Activated T-helper 2 cell treated with anti-CD3 and anti-CD28 coated beads, Interferon-gamma antibody, Interleukin-2, Interleukin-4, amounts not matched to agents 10 μg/mL and 5 μg/mL and 100 μg/mL, durations not matched to agents 14 hours and 24 hours and 36 hours (primary cell): ENCODE measurements around the gene CIAPIN1. TPM values are rescaled to one million over a fixed set of nuclear protein-coding genes. Genes with fewer than 3 reads are reported as not detected.
A peak's percentile ranks its signal among the peaks of the same experiment; 100 is the strongest.

Experiments used
- DNase-seq: peaks from one replicate; pipeline ENCODE4 v3.0.0; 2021; ENCODE audit warnings: low spot score
- H3K27ac Mint-ChIP-seq: one replicate; pipeline ENCODE4 v1.8.0; 2021; ENCODE audit warnings: mixed read lengths
- H3K27me3 Mint-ChIP-seq: one replicate; pipeline ENCODE4 v1.8.0; 2021; ENCODE audit warnings: low read depth, mixed read lengths
- H3K36me3 Mint-ChIP-seq: one replicate; pipeline ENCODE4 v1.8.0; 2021; ENCODE audit warnings: low read depth, mixed read lengths
- H3K4me1 Mint-ChIP-seq: one replicate; pipeline ENCODE4 v1.8.0; 2021; ENCODE audit warnings: low read depth, mixed read lengths
- H3K4me3 Mint-ChIP-seq: one replicate; pipeline ENCODE4 v1.8.0; 2021; ENCODE audit warnings: low read depth, mild to moderate bottlenecking, moderate library complexity, mixed read lengths
- H3K9me3 Mint-ChIP-seq: one replicate; pipeline ENCODE4 v1.8.0; 2021; ENCODE audit warnings: mixed read lengths
- intact Hi-C: fragments of 100-400 bp; cut with micrococcal nuclease; formaldehyde crosslinking; loops from one replicate; pipeline ENCODE4 v1.15.1; 2023
- total RNA-seq: library from RNA; stranded (reverse); gene quantifications from 2 replicates; pipeline ENCODE4 v1.2.3, GENCODE V29; 2022

The CIAPIN1 gene
- total RNA-seq: 66.8 and 73.1 TPM in 2 replicates

DNA sequence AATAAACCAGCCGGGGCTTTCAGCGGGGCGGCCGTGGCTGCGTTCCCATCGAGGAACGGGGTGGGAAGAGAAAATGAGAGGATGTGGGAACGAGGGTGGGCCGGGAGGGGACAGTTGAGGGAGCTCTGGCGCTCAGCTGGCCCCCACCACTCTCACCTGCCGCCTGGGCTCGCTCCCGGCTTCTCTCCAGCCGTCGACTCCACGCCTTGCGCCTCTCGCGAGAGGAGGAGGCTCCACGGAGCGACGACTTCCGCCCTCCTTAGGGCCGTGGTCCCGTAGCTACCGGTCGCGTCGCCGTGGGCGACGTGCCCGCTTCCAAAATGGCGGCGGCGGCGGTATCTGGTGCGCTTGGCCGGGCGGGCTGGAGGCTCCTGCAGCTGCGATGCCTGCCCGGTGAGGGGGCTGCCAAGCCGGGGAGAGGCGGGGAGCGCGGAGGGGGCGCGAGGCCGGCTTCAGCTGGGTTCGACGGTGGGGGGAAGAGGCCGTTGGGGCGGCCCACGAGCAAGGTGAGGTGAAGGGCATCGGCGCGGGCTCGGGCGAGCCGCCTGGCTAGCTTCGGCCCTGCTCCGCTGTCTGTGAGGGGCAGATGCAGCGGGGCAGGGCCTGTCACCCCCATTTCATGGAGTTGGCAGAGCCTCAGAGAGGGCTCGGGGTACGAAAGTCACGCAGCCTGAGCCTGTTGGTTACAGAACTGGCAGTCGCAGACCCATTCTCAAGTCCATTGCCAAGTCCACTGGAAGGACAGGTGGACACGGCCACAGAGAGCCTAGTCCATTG is at the start of gene CIAPIN1, which contains the start of gene COQ9:
CIAPIN1 (minus strand) TSS at position 200 of the 777 bp plus-strand sequence. CDS start 6,457 bp downstream, outside the sequence.
COQ9 (plus strand) TSS at position 294 of the 777 bp plus-strand sequence; CDS start at position 321, 27 bp downstream.
- Mint-ChIP-seq H3K4me3 (peak within 1 kb of the TSS; percentile 93), H3K36me3 (peaks cover 23% of the 10 kb centered on the region), H3K27me3 (no peaks in the 10 kb centered on the region), H3K4me1 (peaks cover 26% of the 10 kb centered on the region), H3K9me3 (no peaks in the 10 kb centered on the region), H3K27ac (peak within 1 kb of the TSS; percentile 87)
- intact Hi-C loops: loop anchor here (1.0 kb wide), 2 partner anchors 15 to 147 kb away; partner anchors contain the start of gene POLR2C
- peak; percentile 87 for DNase-seq

DNA sequence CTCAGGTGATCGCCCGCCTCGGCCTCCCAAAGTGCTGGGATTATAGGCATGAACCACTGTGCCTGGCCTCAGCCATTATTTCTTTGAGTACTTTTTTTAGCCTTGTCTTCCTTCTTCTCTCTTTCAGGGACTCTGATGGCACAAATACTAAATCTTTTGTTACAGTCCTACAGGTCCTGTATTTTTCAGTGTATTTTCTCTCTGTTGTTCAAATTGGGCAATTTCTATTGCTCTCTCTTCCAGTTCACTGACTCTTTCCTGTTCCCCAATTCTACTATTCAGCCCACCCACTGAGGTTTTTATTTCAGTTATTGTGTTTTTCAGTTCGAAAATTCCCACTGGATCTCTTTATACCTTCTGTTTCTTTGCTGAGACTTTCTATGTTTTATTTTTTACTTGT is 46.6 kb upstream of the CIAPIN1 start:
- H3K27ac Mint-ChIP-seq: no peak overlapping the region
- H3K27me3 Mint-ChIP-seq: peaks cover 12% of the 10 kb centered on the region
- no peak for DNase-seq
- H3K9me3 Mint-ChIP-seq: no peaks in the 10 kb centered on the region
- H3K4me1 Mint-ChIP-seq: no peaks in the 10 kb centered on the region
- intact Hi-C loops: no loop called here
- H3K4me3 Mint-ChIP-seq: no peak overlapping the region
- H3K36me3 Mint-ChIP-seq: no peaks in the 10 kb centered on the region

DNA sequence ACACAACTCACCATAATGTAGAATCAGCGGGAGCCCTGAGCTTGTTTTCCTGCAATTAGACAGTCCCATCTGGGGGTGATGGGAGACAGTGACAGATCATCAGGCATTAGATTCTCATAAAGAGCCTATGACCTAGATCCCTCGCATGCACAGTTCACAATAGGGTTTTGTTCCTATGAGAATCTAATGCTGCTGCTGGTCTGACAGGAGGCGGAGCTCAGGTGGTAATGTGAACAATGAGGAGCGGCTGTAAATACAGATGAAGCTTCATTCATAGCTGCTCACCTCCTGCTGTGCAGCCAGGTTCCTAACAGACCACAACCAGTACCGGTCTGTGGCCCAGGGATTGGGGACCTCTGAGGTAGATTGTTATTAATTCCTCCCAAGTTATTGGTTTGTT is 42.0 kb upstream of the CIAPIN1 start:
- intact Hi-C loops: no loop called here
- no peak for DNase-seq
- Mint-ChIP-seq H3K27me3 (peaks cover 16% of the 10 kb centered on the region), H3K9me3 (no peaks in the 10 kb centered on the region), H3K4me1 (peaks cover 8% of the 10 kb centered on the region), H3K4me3 (no peak overlapping the region), H3K36me3 (no peaks in the 10 kb centered on the region), H3K27ac (no peak overlapping the region)

DNA sequence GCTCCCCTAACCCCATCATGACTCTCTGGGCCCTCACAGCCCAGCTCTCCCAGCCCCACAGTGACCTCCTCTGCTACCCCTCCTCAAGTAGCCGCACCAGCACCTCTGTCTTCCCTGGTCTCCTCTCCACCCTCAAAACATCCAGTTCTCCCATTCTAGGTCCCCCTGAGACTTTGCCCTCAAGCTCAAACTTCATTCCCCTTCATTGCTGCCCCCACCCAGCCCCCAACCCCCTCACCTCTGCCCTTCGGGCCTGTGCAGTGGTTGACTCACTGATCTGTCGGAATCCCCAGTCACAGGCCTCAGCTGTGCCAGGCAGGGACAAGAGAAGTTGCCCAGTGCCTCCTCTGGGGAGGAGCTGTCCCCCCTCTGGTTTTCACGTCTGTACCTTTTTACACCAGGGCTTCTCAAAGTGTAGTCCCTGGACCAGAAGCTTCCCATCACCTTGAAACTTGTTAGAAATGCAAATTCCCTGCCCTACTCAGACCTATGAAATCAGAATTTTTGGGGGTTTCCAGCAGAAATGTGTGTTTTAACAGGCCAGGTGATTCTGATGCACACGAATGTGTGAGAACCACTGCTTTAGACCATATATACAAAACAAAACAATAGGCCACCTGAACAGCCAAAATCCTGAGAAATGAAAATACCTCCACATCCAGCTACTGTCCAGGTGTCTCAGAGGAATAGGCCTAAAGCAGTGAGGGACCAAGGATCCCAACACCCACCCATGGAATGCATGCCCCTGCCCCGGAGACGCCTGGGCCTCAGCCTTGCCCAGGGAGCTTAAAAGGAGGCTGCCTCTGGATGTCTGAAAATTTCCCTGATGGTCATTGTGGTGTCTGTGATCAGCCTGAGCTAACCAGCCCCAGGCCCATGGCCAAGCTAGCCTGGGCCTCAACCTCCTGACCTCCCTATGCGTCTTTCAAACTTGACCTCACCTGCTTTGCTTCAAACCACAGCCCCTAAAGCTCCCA is 40.0 kb upstream of the CIAPIN1 start:
- no peak for DNase-seq
- H3K27ac Mint-ChIP-seq: no peak overlapping the region
- intact Hi-C loops: loop anchor here (1.0 kb wide), 2 partner anchors 11 to 50 kb away; no protein-coding TSS in a partner anchor
- no peaks in the 10 kb centered on the region for H3K36me3 Mint-ChIP-seq
- peaks cover 15% of the 10 kb centered on the region for H3K27me3 Mint-ChIP-seq
- peaks cover 8% of the 10 kb centered on the region for H3K4me1 Mint-ChIP-seq
- no peaks in the 10 kb centered on the region for H3K9me3 Mint-ChIP-seq
- peak overlapping the region; percentile 64 for H3K4me3 Mint-ChIP-seq

DNA sequence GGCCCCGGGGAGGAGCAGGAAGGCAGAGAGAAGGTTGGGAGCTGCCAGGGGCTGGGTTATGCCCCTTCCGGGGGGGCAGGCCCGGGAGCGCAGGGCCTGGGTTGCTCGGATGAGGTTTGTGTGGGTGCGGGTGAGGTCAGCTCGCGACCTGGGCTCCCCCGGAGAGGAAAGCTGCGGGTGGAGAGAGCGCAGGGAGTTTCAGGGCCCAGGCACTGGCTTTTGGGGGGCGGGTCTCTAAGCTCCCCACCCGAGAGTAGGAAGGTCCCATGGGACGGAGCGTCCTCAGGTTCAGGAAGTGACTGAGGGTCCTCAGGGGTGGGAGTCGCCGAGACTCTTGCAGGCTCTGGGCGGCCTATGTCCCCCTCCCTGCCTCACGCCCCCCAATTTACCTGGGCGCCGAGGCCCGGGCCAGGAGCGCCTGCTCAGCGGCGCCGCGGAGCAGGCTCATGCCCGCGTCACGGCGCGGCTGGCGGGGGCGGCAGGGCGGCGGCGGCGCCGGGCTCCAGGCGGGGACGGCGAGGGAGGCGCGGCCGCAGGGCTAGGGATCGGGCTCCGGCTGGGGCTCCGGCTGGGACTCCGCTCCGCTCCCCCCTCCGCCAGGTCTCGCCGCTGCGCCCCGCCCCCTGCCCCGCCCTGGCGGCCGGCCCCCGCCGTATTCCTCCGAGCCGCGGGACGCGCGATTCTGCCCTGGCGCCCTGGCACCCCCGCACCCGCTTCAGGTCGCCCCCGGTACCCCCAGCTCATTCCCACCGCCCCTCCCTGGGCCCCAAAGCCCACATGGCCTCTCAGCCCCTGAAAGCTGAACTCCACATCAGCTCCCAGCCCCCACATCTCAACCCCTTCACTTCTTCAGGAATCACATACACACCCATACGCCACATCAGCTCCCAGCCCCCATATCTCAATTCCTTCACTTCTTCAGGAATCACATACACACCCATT is 39.0 kb upstream of the CIAPIN1 start, which contains the start of gene DOK4:
DOK4 (minus strand) TSS at position 578 of the 942 bp plus-strand sequence. CDS start 6,986 bp downstream, outside the sequence.
- H3K27ac Mint-ChIP-seq: no peak within 1 kb of the TSS
- peak; percentile 66 for DNase-seq
- intact Hi-C loops: loop anchor here (1.0 kb wide), 2 partner anchors 10 to 51 kb away; no protein-coding TSS in a partner anchor

DNA sequence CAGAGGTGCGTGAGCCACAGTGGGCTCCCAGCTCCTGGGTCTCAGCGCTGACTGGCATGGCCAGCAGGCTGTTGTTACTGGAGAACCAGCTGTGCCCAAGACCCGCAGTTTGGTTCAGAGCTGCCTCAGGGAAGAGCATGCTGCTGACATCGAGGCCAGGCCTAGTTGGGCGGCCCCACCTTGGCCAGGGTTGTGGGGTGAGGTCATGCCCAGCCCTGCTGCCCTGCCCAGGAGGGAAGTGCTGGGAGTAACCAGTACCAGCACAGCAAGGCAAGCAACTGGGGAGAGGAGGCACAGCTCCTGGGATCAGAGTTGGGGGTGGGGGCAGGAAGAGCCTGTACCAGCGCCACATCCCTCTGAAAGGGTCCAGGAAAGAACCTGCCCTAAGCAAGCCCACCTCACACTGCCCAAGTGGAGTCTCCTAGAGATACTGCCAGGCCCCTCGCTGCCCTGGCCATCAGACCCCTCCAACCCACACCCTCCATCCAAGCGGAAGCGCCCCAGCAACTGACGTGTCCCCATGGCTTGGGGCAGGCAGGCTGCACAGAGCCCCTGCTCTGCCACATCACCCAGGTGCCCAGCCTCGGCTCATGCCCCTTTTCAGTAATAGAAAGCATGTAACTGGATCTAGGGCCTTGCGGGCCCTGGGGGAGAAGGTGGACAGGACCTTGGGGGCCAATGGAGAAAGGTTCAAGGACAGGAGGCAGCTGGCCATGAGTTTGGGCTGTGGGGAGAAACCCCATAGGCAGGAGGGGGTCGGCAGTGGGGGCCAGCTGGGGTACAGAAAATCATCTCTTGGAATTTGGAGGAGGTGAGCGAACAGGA is 38.1 kb upstream of the CIAPIN1 start:
- DNase-seq: no peak
- intact Hi-C loops: no loop called here
- peak overlapping the region; percentile 77 for H3K4me3 Mint-ChIP-seq
- H3K9me3 Mint-ChIP-seq: no peaks in the 10 kb centered on the region
- H3K4me1 Mint-ChIP-seq: peaks cover 8% of the 10 kb centered on the region
- no peaks in the 10 kb centered on the region for H3K36me3 Mint-ChIP-seq
- no peak overlapping the region for H3K27ac Mint-ChIP-seq
- H3K27me3 Mint-ChIP-seq: peaks cover 8% of the 10 kb centered on the region

More for the DNA sequence above, 39.0 kb upstream of the CIAPIN1 start, which contains the start of gene DOK4:
- Mint-ChIP-seq H3K36me3 (no peaks in the 10 kb centered on the region), H3K4me1 (peaks cover 8% of the 10 kb centered on the region), H3K4me3 (peak within 1 kb of the TSS; percentile 77), H3K27me3 (peaks cover 10% of the 10 kb centered on the region), H3K9me3 (no peaks in the 10 kb centered on the region)

DNA sequence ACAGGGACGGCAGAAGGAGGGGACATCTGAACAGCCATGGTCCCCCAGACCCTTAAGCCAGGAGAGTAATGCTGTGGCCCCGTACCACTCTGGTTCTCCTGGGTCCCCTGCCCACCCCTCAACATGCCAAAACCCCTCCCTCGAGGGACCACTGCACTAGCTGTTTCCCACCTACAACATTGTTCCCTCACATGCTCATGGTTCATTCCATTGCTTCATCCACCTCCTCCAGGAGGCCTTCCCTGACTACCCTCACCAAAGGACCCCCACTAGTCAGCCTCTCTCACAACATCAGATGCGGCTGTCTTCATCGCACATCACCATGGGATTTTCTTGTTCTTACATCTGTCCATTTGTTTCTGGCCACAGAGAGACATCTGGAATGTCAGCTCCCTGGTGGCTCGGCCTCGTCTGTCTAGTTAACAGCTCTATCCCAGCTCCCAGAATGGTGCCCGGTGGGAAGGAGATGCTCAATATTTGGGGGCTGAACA is 37.4 kb upstream of the CIAPIN1 start:
- no peak for DNase-seq
- Mint-ChIP-seq H3K9me3 (no peaks in the 10 kb centered on the region), H3K4me1 (peaks cover 8% of the 10 kb centered on the region), H3K27me3 (peaks cover 7% of the 10 kb centered on the region), H3K36me3 (no peaks in the 10 kb centered on the region), H3K4me3 (no peak overlapping the region), H3K27ac (no peak overlapping the region)
- intact Hi-C loops: no loop called here

DNA sequence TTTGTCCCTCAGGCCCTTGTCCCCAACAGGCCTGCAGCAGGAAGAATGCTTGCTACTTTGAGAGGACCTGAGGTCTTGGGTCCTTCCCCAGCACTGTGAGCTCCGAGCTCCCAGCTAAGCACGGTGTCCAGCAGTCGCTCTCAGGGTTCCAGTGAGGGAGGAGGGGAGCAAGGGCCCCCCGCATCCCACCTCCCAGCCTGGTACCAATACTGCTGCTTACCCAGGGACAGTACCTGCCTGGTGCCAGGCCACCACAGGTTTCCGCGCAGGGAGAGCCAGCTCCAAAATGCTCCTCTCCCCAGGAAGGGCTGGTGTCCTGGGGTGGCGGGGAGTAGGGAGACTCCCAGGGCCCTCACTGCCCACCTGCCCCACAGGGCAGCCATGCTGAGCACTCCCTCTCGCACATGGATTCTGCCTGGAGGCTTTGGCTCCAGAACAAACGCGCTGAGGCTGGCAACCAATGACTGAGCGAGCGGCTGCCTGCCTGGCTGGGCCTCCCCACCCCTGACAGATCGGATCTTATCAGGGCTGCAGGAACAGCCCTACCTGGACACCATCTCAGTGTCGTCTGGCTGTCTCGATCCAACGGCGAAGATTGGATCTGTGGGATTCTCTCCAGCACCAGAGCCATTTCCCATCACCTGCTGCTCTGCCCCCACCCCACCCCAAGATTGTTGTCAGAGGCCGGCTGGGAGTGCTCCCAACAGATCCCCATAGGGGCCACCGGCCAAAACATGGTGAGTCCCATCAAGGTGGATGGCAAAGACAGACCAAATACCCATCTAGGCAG is 36.7 kb upstream of the CIAPIN1 start:
- intact Hi-C loops: no loop called here
- no peak overlapping the region for H3K27ac Mint-ChIP-seq
- H3K27me3 Mint-ChIP-seq: peaks cover 10% of the 10 kb centered on the region
- no peaks in the 10 kb centered on the region for H3K9me3 Mint-ChIP-seq
- no peaks in the 10 kb centered on the region for H3K36me3 Mint-ChIP-seq
- peaks cover 8% of the 10 kb centered on the region for H3K4me1 Mint-ChIP-seq
- DNase-seq: no peak
- H3K4me3 Mint-ChIP-seq: no peak overlapping the region

DNA sequence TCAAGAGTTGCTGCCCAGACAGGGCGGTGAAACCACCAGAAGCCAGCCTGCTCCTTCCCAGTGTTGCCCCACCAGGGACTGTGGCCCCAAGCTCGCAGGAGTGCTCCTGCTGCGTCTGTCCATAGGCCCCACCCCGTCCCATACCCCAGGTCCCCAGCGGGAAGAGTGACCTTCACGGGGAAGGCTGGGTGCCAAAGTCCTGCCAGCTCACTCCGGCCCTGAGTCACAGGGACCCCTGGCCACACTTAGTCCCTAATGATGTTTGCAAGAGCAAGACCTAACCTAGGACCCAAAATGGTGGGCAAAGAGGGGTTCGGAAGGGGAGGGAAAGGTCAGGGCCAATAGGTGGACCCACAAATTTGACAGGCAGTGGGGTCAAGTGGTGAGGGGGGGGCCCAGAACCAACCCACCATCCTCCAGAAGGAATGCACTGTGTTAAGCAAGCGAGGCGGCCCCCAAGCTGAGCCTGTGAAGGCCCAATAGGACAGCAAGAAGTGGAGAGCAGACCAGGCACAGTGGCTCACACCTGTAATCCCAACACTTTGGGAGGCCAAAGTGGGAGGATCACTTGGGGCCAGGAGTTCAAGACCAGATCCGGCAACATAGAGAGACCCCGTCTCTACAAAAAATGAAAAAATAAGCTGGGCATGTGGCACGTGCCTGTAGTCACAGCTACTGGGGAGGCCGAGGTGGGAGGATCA is 35.8 kb upstream of the CIAPIN1 start:
- Mint-ChIP-seq H3K4me3 (no peak overlapping the region), H3K36me3 (no peaks in the 10 kb centered on the region), H3K27ac (no peak overlapping the region), H3K9me3 (no peaks in the 10 kb centered on the region), H3K4me1 (peaks cover 8% of the 10 kb centered on the region), H3K27me3 (peaks cover 10% of the 10 kb centered on the region)
- intact Hi-C loops: no loop called here
- no peak for DNase-seq

DNA sequence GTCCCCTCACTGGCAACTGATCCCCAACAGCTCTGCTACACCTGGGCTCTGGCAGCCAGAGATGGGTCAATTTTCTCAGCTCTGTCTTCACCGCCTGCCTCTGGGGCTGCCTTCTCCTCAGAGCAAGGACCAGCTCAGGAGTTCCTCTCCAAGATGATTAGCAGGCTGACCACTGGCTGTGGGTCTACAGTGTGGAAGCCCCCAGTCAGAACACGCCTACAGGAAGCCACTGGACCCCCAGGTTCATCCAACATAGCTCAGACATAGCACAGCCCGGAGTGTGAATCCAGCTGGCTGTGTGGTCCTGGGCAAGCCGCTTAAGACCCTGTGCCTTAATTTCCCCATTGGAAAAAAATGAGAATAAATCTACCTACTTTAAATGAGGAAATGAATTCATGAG is 34.2 kb upstream of the CIAPIN1 start:
- DNase-seq: no peak
- peaks cover 10% of the 10 kb centered on the region for H3K27me3 Mint-ChIP-seq
- H3K27ac Mint-ChIP-seq: no peak overlapping the region
- no peaks in the 10 kb centered on the region for H3K36me3 Mint-ChIP-seq
- H3K4me1 Mint-ChIP-seq: peaks cover 6% of the 10 kb centered on the region
- no peaks in the 10 kb centered on the region for H3K9me3 Mint-ChIP-seq
- H3K4me3 Mint-ChIP-seq: no peak overlapping the region
- intact Hi-C loops: no loop called here
